Epithelial cell of umbilical artery (primary cell): ENCODE results near the gene USP44. TPM values are rescaled to one million over a fixed set of nuclear protein-coding genes. Genes with fewer than 3 reads are reported as not detected.

Experiments used
- total RNA-seq: library from RNA; depleted of rRNA; stranded (reverse); fragments of >200 nt; gene quantifications from 2 replicates; pipeline ENCODE4 v1.2.3, GENCODE V29; 2014

The USP44 gene
- total RNA-seq: 2.6 and 3.0 TPM in 2 replicates

DNA sequence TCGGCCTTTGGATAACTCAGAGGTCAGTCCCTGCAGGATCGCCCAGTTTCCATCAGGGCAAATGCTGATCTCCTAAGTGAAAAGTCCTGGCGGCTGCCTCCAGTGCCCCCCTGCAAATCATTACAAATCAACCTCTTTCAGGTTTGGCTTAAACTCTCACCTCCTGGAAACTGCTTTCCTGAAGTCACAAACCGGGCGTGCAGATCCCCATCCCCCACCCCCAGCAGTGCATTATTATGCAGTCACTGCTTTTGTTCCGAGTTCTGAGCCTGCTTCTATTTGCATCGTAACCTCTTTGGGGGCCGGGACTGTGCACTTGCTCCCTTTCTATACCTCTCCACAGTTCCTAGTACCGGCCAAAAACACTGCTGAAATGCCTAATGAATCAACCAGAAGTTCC lies at the start of gene USP44:
USP44 (minus strand) TSS at position 172 of the 400 bp plus-strand sequence. CDS start 17,220 bp downstream, outside the sequence.

GRCh38 chr12:95473884-95474659 lies 77.2 kb downstream of the USP44 start, which contains the start of gene METAP2:
Gene METAP2 (plus strand): TSS chr12:95474152. CDS start chr12:95474180, 28 bp downstream.

Other genes with a start within 250 kb of the USP44 start
- gene METAP2, start 77.3 kb downstream of the USP44 start, total RNA-seq: 97.1 and 116 TPM in 2 replicates
- 125 and 190 TPM in 2 replicates for gene NTN4, start 239.3 kb upstream of the USP44 start, total RNA-seq